HCT116 (cell line): ENCODE measurements around the gene PHF13. TPM values are rescaled to one million over a fixed set of nuclear protein-coding genes. Genes with fewer than 3 reads are reported as not detected.

Source experiments
- ATAC-seq: fragments of 200-7000 bp; cut with Tn5 transposase; 2 replicates; pipeline ENCODE4 v1.9.1; 2020; ENCODE audit warnings: mild to moderate bottlenecking, moderate library complexity
- BruUV-seq: library from RNA; stranded (reverse); fragments of 400-500 nt; replicated peaks from 2 replicates; lab custom pipeline; 2021; lab: Mats Ljungman, UMichigan
- CTCF ChIA-PET: fragments of 300-600 bp; sonication (Branson Sonifier 250); formaldehyde crosslinking; loops from one replicate; lab custom pipeline; 2021; ENCODE audit warnings: antibody characterized with exemption; lab: Charles Lee
- POLR2A ChIA-PET: fragments of 300-600, 350-600 bp; sonication (Branson Sonifier 250); formaldehyde crosslinking; loops from one replicate; lab custom pipeline; 2021; ENCODE audit warnings: antibody characterized with exemption; lab: Charles Lee
- RAD21 ChIA-PET, 2 experiments: fragments of 300-600 bp; sonication (Branson Sonifier 250); formaldehyde crosslinking; loops; one replicate each; lab custom pipeline; 2023; ENCODE audit warnings: low total read pairs in 2 of 2; ENCODE audit not compliant: uncharacterized antibody in 2 of 2, unreplicated experiment in 2 of 2, low non-redundant PET in 1 of 2; lab: Charles Lee
- DNase-seq: peaks from one replicate; pipeline ENCODE4 v3.0.0-alpha.2; 2010; ENCODE audit warnings: low read depth, low spot score
- H2AFZ ChIP-seq: fragments of 200-600 bp; shearing (Covaris generic), sonication (generic); 2 replicates; pipeline ENCODE4 v1.6.1; 2017; ENCODE audit warnings: low read depth, mixed run types, mixed read lengths, antibody characterized with exemption, low read length; ENCODE audit not compliant: poor library complexity, severe bottlenecking
- H3K27ac ChIP-seq: 2 replicates; pipeline ENCODE4 v1.5.1; 2012; ENCODE audit warnings: low read depth, low read length
- H3K27me3 ChIP-seq: fragments of 200-600 bp; sonication (generic); 2 replicates; pipeline ENCODE4 v1.6.1; 2016; ENCODE audit warnings: mixed run types, low read length, mixed read lengths; ENCODE audit not compliant: insufficient read depth
- H3K36me3 ChIP-seq, 2 experiments: fragments of 200-500 bp in 1 of 2; fragments of 200-600 bp in 1 of 2; sonication (Bioruptor generic) in 1 of 2; sonication (generic) in 1 of 2; 2 replicates each; pipeline versions ENCODE4 v1.5.1 to v1.6.1; 2014 to 2016; ENCODE audit warnings: low read length in 2 of 2, inconsistent platforms in 1 of 2, mixed read lengths in 1 of 2, mixed run types in 1 of 2; ENCODE audit not compliant: insufficient read depth in 2 of 2, control insufficient read depth in 1 of 2
- H3K4me1 ChIP-seq, 2 experiments: fragments of 200-600 bp in 1 of 2; sonication (generic) in 1 of 2; 2 replicates each; pipeline versions ENCODE4 v1.5.1 to v1.6.1; 2012 to 2017; ENCODE audit warnings: low read length in 2 of 2, inconsistent platforms in 1 of 2, mild to moderate bottlenecking in 1 of 2, mixed read lengths in 1 of 2, mixed run types in 1 of 2, moderate library complexity in 1 of 2; ENCODE audit not compliant: insufficient read depth in 2 of 2, control insufficient read depth in 1 of 2
- H3K4me2 ChIP-seq: fragments of 200-600 bp; sonication (generic); 2 replicates; pipeline ENCODE4 v1.6.1; 2017; ENCODE audit warnings: mixed run types, low read length, mixed read lengths
- H3K4me3 ChIP-seq, 2 experiments: fragments of 200-600 bp in 1 of 2; sonication (generic) in 1 of 2; replicated peaks in 1 of 2; 2 replicates each; pipeline ENCODE4 v1.5.1; 2011 to 2016; ENCODE audit warnings: low read length in 2 of 2, control low read depth in 1 of 2, low read depth in 1 of 2, mild to moderate bottlenecking in 1 of 2, mixed read lengths in 1 of 2, mixed run types in 1 of 2
- H3K79me2 ChIP-seq: fragments of 200-600 bp; sonication (generic); 2 replicates; pipeline ENCODE4 v1.6.1; 2017; ENCODE audit warnings: mild to moderate bottlenecking, mixed run types, low read length, moderate library complexity, mixed read lengths; ENCODE audit not compliant: insufficient read depth
- H3K9ac ChIP-seq: fragments of 200-600 bp; sonication (generic); 2 replicates; pipeline ENCODE4 v1.6.1; 2016; ENCODE audit warnings: low read length, mixed read lengths
- H3K9me2 ChIP-seq: fragments of 200-600 bp; sonication (generic), shearing (Covaris generic); 2 replicates; pipeline ENCODE4 v1.6.1; 2017; ENCODE audit warnings: mixed run types, mild to moderate bottlenecking, moderate library complexity; ENCODE audit not compliant: insufficient read depth
- H3K9me3 ChIP-seq, 2 experiments: fragments of 200-500 bp in 1 of 2; fragments of 200-600 bp in 1 of 2; sonication (Bioruptor generic) in 1 of 2; sonication (generic) in 1 of 2; 2 replicates each; pipeline ENCODE4 v1.6.1; 2014 to 2017; ENCODE audit warnings: low read length in 2 of 2, mixed read lengths in 2 of 2, inconsistent platforms in 1 of 2, low read depth in 1 of 2, mild to moderate bottlenecking in 1 of 2, mixed run types in 1 of 2, moderate library complexity in 1 of 2; ENCODE audit not compliant: control insufficient read depth in 1 of 2, insufficient read depth in 1 of 2
- H4K20me1 ChIP-seq: fragments of 200-600 bp; sonication (generic), shearing (Covaris generic); 2 replicates; pipeline ENCODE4 v1.6.1; 2017; ENCODE audit warnings: mixed run types, mild to moderate bottlenecking, moderate library complexity; ENCODE audit not compliant: insufficient read depth
- ATF3 ChIP-seq: IDR thresholded peaks from 2 replicates; pipeline ENCODE4 v1.6.1; 2012
- CBX3 ChIP-seq: IDR thresholded peaks from 2 replicates; pipeline ENCODE4 v1.6.1; 2012; ENCODE audit warnings: low read depth
- CEBPB ChIP-seq: IDR thresholded peaks from 2 replicates; pipeline ENCODE4 v1.6.1; 2012; ENCODE audit warnings: low read depth
- EGR1 ChIP-seq: IDR thresholded peaks from 2 replicates; pipeline ENCODE4 v1.6.1; 2012; ENCODE audit warnings: low read depth
- EZH2phosphoT487 ChIP-seq: fragments of 200-600 bp; IDR thresholded peaks from 2 replicates; pipeline ENCODE4 v1.6.1; 2018; ENCODE audit warnings: antibody characterized with exemption, borderline replicate concordance
- FOSL1 ChIP-seq: IDR thresholded peaks from 2 replicates; pipeline ENCODE4 v1.6.1; 2012; ENCODE audit warnings: low read depth
- JUND ChIP-seq: IDR thresholded peaks from 2 replicates; pipeline ENCODE4 v1.6.1; 2012
- POLR2A ChIP-seq: IDR thresholded peaks from 2 replicates; pipeline ENCODE4 v1.7.0; 2011; ENCODE audit warnings: borderline replicate concordance; ENCODE audit not compliant: insufficient read depth, insufficient read length; ENCODE audit errors: extremely low read depth
- RAD21 ChIP-seq: IDR thresholded peaks from 2 replicates; pipeline ENCODE4 v1.6.1; 2012; ENCODE audit warnings: low read depth, mild to moderate bottlenecking
- REST ChIP-seq: IDR thresholded peaks from 2 replicates; pipeline ENCODE4 v1.6.1; 2012; ENCODE audit warnings: low read depth
- SIN3A ChIP-seq: IDR thresholded peaks from 2 replicates; pipeline ENCODE4 v1.6.1; 2012; ENCODE audit warnings: low read depth
- SRF ChIP-seq: IDR thresholded peaks from 2 replicates; pipeline ENCODE4 v1.6.1; 2012; ENCODE audit warnings: low read depth
- TCF7L2 ChIP-seq: IDR thresholded peaks from 2 replicates; pipeline ENCODE4 v1.7.0; 2011; ENCODE audit warnings: borderline replicate concordance, inconsistent platforms; ENCODE audit not compliant: insufficient read depth, insufficient read length; ENCODE audit errors: extremely low read depth
- YY1 ChIP-seq: IDR thresholded peaks from 2 replicates; pipeline ENCODE4 v1.6.1; 2011; ENCODE audit warnings: low read length, low read depth, moderate library complexity, mild to moderate bottlenecking; ENCODE audit not compliant: insufficient replicate concordance; ENCODE audit errors: extremely low read depth
- ZBTB33 ChIP-seq: IDR thresholded peaks from 2 replicates; pipeline ENCODE4 v1.6.1; 2011; ENCODE audit warnings: mild to moderate bottlenecking, low read length, moderate library complexity; ENCODE audit not compliant: insufficient replicate concordance; ENCODE audit errors: extremely low read depth
- intact Hi-C: fragments of 100-400 bp; cut with micrococcal nuclease; formaldehyde crosslinking; loops from 2 replicates; pipeline ENCODE4 v1.10.0; 2022
- total RNA-seq: library from RNA; stranded (reverse); gene quantifications from one replicate; pipeline ENCODE4 v1.2.1, GENCODE V29; 2021; ENCODE audit not compliant: unreplicated experiment

Gene PHF13
- total RNA-seq, 1 experiment from 2014 or later: 25.8 TPM

- Histone ChIP-seq H3K79me2 (peaks cover 38% of the 10 kb centered on the region), H3K4me2 (no peak overlapping the region), H3K36me3 (peaks cover 19 to 56% of the 10 kb centered on the region in 2 experiments; a peak in 3 of 4 replicates), H3K9me2 (no peaks in the 10 kb centered on the region), H3K27me3 (no peaks in the 10 kb centered on the region), H3K9ac (no peak overlapping the region), H2AFZ (no peak overlapping the region), H3K27ac (no peak overlapping the region), H3K4me1 (no peaks in the 10 kb centered on the region), H4K20me1 (no peaks in the 10 kb centered on the region; the same call in 1 of the 2 replicates), H3K4me3 (no peak overlapping the region), H3K9me3 (no peaks in the 10 kb centered on the region)
- POLR2A ChIA-PET: interaction anchor here (1.1 kb wide), 1 partner anchor 11 kb away, joined by 3 read pairs; the partner anchor contains the start of gene KLHL21
- RAD21 ChIA-PET: no interaction called here
- no peak for ATAC-seq
- CTCF ChIA-PET: no interaction called here
- TF ChIP-seq FOSL1 (no peak), SIN3A (no peak), CEBPB (no peak), JUND (no peak), EGR1 (no peak)
- no TSS peak for BruUV-seq
- intact Hi-C loops: no loop called here
- DNase-seq: no peak
Observed at GRCh38 chr1:6591222-6591621, 22.3 kb upstream of the PHF13 start.

- no peak overlapping the region for H3K4me3 ChIP-seq
- peaks cover 42% of the 10 kb centered on the region for H3K79me2 ChIP-seq
- no peak overlapping the region for H3K9ac ChIP-seq
- no peak for ATAC-seq
- no peaks in the 10 kb centered on the region for H3K27me3 ChIP-seq
- H3K36me3 ChIP-seq: peaks cover 19 to 60% of the 10 kb centered on the region in 2 experiments; a peak in 3 of 4 replicates
- ChIA-PET CTCF (no interaction called here), RAD21 (no interaction called here), POLR2A (interaction anchor here (1.1 kb wide), 1 partner anchor 10 kb away, joined by 3 read pairs; the partner anchor contains the start of gene KLHL21)
- no peak overlapping the region for H3K4me2 ChIP-seq
- no peaks in the 10 kb centered on the region for H3K4me1 ChIP-seq
- H3K9me3 ChIP-seq: no peaks in the 10 kb centered on the region
- H2AFZ ChIP-seq: no peak overlapping the region
- BruUV-seq: no TSS peak
- intact Hi-C loops: no loop called here
- H3K9me2 ChIP-seq: no peaks in the 10 kb centered on the region
- H4K20me1 ChIP-seq: no peaks in the 10 kb centered on the region; the same call in 1 of the 2 replicates
- H3K27ac ChIP-seq: no peak overlapping the region
- no peak for TF ChIP-seq ATF3
- TF ChIP-seq RAD21: no peak
- no peak for TF ChIP-seq CBX3
- no peak for TF ChIP-seq FOSL1
- TF ChIP-seq EZH2phosphoT487: no peak
- no peak for TF ChIP-seq CEBPB
- TF ChIP-seq EGR1: no peak
- TF ChIP-seq ZBTB33: no peak
- no peak for TF ChIP-seq YY1
- TF ChIP-seq REST: no peak
- TF ChIP-seq TCF7L2: no peak
- TF ChIP-seq SRF: no peak
- no peak for TF ChIP-seq JUND
- no peak for TF ChIP-seq POLR2A
- DNase-seq: no peak
Observed at GRCh38 chr1:6591644-6592043, 21.9 kb upstream of the PHF13 start.
